OCI-M1 (cell line): ENCODE data around the gene RBMS3.
"Not testable (repeated sequence)": the region's sequence is repeated elsewhere in the genome, so short reads cannot be mapped to it uniquely, and the experiment has no call there.

Source experiments
- DNase-seq: peaks from one replicate; lab custom pipeline; 2025; lab: John Stamatoyannopoulos, UW

The RBMS3 gene

GRCh38 chr3:29430558-29430971 lies 149.7 kb downstream of the RBMS3 start:
- no peak for DNase-seq

- no peak for DNase-seq
Measured at GRCh38 chr3:29436612-29437323, 155.9 kb downstream of the RBMS3 start.

- DNase-seq = no peak
Measured at GRCh38 chr3:29438580-29438979, 157.7 kb downstream of the RBMS3 start.

DNA sequence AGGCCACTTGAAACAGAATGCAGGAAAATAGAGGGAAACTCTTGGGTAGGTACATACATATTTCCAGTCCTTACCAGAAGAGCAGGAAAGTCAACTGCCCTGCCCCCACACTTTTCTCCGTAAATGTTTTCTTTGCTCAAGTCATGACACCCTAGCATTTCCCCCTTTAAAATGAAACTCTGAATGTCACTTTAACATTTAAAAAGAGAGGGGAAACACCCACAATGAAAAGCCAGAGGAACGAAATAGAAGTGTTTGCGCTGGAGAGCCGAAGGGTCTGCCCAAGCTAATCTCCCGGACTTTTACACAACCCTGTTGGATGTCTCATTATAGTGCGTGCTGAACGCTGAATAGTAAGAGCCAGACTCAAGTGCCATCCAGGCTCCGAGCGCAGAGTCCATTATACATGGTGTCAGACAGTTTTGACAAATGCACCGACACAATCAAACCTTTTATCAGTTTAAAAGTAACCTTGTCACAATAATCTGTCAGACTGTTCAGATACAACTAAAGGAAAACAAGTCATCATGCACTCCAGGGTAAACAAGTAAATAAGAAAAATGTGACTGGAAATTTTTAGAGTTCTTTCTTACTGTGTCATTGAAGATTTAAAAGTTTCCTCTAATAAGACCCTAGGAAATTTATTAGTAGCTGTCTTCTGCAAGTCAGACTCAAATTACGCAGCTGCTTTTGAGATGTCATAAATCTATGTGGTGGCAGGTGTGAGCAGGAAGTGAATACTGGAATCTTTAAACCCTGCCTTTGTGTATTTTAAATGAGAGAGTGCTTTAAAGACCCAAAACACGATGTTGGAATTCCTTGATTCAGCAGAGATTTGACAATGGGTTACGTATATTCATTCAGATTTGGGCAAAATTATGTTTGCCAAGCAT lies 159.8 kb downstream of the RBMS3 start:
- no peak for DNase-seq

DNA sequence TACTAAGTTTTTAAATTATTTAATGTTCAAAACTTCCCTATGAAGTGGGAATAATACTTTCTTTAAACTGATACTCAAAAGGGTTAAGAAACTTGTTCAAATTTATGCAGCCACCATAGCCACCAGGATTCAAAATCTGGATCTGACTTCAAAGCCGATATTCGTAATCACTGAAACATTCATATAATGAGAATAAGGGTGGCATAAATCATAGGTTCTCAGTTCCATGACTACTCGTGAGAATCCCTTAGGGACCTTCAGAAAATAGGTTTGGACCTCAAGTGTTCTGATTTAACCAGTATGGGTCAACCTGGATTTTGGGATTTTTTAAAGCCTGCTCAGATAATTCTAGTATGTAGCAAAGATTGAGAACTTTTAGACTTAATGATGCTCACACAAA lies 160.6 kb downstream of the RBMS3 start:
- no peak for DNase-seq

DNA sequence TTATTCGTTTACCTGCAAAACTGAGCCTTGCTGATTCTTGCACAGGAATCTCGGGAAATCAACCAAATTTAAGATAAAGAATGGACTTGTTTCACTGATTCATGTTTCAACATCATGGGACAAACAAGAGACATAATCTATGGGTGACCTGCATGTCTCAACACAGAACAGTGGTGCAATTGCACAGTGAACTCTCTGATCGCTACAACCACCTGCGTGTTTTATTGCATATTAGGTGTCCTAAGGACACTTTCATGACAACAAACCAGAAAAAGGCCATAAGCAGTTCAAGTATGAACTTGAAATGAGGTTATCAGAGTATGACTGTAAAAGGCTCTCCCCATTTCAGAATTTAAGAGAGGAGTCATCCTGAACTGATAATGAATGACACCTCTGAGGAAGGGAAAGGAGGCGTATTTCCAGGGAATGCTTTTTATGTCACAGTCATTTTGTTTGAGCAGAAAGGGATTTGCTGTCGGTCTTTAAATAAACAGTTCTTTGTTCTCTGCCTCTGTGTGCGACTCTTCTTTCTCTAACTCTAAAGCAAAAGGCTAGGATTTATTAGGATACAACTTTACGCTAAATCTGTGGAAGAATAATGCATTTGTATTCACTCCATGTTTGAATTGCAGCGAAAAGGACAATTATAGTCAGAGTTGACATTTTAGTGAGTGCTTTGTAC lies 167.2 kb downstream of the RBMS3 start:
- DNase-seq = no peak

- DNase-seq = no peak
Measured at GRCh38 chr3:29451920-29452319, 171.0 kb downstream of the RBMS3 start.

- DNase-seq = no peak
Measured at GRCh38 chr3:29452934-29453283, 172.0 kb downstream of the RBMS3 start.

GRCh38 chr3:29453284-29454001 lies 172.6 kb downstream of the RBMS3 start:
- DNase-seq = no peak

DNA sequence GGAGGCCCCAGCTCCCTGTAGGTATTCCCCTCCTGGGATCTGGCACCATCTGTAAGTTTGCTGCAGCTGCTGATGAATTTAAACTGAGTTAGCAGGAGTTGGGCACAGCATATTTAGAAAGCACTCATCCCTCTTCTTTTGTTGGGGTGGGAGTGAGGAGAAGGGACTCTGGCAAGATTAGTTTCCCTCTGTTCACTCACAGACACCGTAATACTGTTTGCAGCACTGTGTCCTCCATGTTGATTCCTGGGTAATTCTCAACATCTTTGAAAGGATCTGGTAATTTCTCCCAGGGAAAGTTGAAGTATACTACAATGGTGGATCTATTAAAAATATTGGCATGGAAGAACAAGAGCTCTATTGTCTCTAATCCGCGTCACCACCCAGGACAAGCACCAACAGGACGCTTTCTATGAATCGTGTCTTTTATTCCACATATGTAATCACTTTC lies 173.3 kb downstream of the RBMS3 start:
- DNase-seq = no peak

- DNase-seq = no peak
Measured at GRCh38 chr3:29456901-29457300, 176.0 kb downstream of the RBMS3 start.

DNA sequence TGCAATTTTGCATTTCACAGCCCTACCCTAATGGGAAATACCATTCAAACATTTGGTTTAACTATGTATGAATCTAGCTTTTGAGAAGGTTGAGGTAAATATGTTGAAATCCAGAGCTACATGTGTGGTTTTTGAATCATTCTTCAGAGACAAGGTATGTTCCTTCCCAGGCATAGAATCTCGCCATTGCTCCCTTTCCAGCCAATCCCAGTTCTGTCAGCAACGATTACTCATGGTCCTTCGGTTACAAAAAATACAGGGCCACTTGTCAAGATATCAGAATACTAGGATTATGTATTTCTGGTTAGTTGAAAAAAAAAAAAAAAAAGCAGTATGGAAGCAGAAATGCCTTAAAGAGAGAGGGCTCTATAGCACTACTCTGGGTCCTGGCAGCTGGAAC lies 182.4 kb downstream of the RBMS3 start:
- no peak for DNase-seq

GRCh38 chr3:29465836-29466235 lies 185.0 kb downstream of the RBMS3 start:
- no peak for DNase-seq

DNA sequence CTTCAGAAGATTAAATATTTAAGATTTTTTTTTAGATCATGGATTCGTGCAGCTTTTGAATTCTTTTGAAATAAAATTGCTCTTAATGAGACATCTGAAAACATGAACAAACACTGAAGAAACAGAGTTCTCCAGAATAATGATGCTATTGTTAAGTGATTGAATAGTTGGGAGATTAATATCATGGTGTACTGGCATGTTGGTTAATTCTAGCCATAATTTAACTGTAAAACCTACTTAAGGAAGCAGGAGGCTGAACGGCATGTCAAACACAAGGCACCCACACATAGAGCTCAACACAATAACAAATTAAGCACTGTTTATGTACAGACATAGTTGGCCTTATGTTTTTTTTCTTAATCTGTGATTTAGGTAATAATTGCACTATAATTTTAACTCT lies 185.6 kb downstream of the RBMS3 start:
- no peak for DNase-seq

GRCh38 chr3:29468187-29468586 lies 187.3 kb downstream of the RBMS3 start:
- DNase-seq = peak; percentile 44

DNA sequence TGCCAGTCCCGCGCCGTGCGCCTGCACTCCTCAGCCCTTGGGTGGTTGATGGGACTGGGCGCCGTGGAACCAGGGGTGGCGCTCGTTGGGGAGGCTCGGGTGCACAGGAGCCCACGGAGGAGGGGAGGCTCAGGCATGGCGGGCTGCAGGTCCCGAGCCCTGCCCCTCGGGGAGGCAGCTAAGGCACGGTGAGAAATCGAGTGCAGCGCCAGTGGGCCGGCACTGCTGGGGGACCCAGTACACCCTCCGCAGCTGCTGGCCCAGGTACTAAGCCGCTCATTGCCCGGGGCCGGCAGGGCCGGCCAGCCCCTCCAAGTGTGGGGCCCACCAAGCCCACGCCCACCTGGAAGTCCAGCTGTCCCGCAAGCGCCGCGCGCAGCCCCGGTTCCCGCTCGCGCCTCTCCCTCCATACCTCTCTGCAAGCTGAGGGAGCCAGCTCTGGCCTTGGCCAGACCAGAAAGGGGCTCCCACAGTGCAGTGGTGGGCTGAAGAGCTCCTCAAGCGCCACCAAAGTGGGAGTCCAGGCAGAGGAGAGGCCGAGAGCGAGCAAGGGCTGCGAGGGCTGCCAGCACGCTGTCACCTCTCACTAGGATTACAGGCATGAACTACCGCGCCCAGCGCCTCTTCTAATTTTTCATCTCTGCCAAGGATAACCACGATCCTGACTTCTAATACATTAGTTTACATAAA lies 192.8 kb downstream of the RBMS3 start:
- not testable (repeated sequence) for DNase-seq

DNA sequence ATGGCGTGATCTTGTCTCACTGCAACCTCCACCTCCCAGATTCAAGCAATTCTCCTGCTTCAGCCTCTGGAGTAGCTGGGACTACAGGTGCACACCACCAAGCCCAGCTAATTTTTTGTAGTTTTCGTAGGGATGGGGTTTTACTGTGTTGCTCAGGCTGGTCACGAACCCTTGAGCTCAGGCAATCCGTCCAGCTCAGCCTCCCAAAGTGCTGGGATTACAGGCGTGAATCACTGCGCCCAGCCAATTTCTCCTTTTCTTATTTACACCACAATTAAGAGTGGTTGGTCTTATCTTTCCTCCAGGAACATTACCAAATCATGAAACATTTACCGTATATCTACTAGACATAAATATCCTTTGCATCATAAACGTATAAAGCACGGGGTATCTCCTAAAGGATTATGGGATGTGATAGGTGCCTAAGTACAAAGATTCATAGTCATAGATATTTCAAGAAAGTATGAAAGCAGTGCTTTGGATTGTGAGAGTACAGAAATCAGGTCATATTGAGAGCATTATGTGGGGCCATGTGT lies 194.5 kb downstream of the RBMS3 start:
- no peak for DNase-seq

DNA sequence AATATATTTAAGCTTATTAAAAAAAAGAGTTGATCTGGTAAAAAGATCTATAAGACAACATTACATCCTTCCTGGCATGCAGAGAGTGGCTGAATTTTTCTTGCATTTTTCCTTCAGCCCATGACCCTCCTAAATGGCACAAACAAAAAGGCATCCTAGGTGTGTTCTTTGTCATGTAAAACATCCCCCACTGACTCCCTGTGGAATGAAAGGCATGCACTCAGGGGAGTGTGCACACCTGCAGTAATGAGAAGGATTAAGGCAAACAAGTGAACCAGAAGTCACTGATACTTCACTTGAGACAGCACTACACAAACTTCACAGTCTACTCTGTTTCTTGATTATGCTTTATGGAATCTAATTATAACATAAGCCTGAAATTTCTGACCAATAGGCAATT lies 195.0 kb downstream of the RBMS3 start:
- DNase-seq = no peak

GRCh38 chr3:29478611-29479010 lies 197.7 kb downstream of the RBMS3 start:
- DNase-seq = no peak

- no peak for DNase-seq
Measured at GRCh38 chr3:29481249-29481648, 200.4 kb downstream of the RBMS3 start.
